Heart left ventricle (tissue), 13 donors: ENCODE data around the gene SOX30.

Experiments used
- POLR2A ChIP-seq, 2 donors: fragments of 450-650 bp; IDR thresholded peaks; one replicate each; pipeline ENCODE4 v1.6.1; 2017; ENCODE audit warnings: antibody characterized with exemption in 2 of 2, mild to moderate bottlenecking in 2 of 2, moderate library complexity in 2 of 2
- TF ChIP-seq, protein P1 (sequence below), 12 donors: fragments of 200-600 bp; sonication (generic) in 4 of 12; IDR thresholded peaks; one replicate each; pipeline versions ENCODE4 v1.5.0 to v1.8.0; 2018 to 2022; ENCODE audit warnings: antibody characterized with exemption in 12 of 12, mild to moderate bottlenecking in 5 of 12
- donor health status: ischemic (EF 13 %, LVEDD 7.1; RV severe dilation, severe dysfunction).
- donor health status: DM: no; HTN: yes; CAD: no.
- donor health status: DM: no; HTN: no; CAD: no.
- donor health status: ischemic (EF 25% LVEDD 6.9; RV normal size, moderate dysfunction).
- donor health status: ischemic (EF 25% LVEDD 5.7; RV mildly dilated, moderate dysfunction).
- donor health status: ischemic (EF 35%, LVEDD 5.7; RV mildly dilated, moderate dysfunction).
- donor health status: nonischemic (EF 11% LVEDD 7.7; RV severe dilation, severe dysfunction).
- donor health status: DM: yes; HTN: yes; CAD: no.
- donor health status: PGD.
- donor health status: ischemic (EF 29% LVEDD 5.4; RV normal size, mild dysfunction).
- donor health status: nonischemic (EF 23%, LVEDD 6.1; RV moderate dilation, normal function).

DNA sequence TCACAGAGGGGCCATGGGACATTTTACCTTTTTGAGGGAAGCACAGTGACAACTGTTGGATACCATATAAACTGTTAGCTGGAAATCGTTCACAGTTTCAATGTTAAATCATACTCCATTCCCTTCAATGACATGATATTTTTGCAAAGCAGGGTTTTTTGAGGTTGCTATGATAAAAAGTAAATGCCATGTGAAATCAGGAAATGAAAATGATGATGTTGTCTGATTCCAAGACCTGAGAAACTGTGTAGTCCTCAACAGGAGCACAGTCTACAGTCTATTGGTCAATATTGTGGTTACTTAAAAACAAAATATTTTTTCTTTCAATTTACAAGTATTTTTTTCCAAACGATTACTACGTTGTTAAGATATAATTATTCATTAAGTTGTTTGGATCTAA is 52.7 kb downstream of the SOX30 start:
- TF ChIP-seq, protein P1, sequence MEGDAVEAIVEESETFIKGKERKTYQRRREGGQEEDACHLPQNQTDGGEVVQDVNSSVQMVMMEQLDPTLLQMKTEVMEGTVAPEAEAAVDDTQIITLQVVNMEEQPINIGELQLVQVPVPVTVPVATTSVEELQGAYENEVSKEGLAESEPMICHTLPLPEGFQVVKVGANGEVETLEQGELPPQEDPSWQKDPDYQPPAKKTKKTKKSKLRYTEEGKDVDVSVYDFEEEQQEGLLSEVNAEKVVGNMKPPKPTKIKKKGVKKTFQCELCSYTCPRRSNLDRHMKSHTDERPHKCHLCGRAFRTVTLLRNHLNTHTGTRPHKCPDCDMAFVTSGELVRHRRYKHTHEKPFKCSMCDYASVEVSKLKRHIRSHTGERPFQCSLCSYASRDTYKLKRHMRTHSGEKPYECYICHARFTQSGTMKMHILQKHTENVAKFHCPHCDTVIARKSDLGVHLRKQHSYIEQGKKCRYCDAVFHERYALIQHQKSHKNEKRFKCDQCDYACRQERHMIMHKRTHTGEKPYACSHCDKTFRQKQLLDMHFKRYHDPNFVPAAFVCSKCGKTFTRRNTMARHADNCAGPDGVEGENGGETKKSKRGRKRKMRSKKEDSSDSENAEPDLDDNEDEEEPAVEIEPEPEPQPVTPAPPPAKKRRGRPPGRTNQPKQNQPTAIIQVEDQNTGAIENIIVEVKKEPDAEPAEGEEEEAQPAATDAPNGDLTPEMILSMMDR (IDR thresholded peaks at IDR 0.05) = no peak
- TF ChIP-seq POLR2A (IDR thresholded peaks at IDR 0.05) = no peak
